H9 (cell line): Measurements from ENCODE around the gene ITPR3. TPM values are rescaled to one million over a fixed set of nuclear protein-coding genes. Genes with fewer than 3 reads are reported as not detected.

Experiments used
- DNase-seq: peaks from one replicate; pipeline ENCODE4 v3.0.0-alpha.2; 2017
- H2AFZ ChIP-seq: one replicate; pipeline ENCODE4 v1.6.1; 2013; ENCODE audit warnings: mild to moderate bottlenecking, low read length, control low read depth, moderate library complexity
- H2AK5ac ChIP-seq: 2 replicates; pipeline ENCODE4 v1.6.1; 2013; ENCODE audit warnings: low read length, control low read depth, mixed read lengths; ENCODE audit not compliant: insufficient read length
- H2BK120ac ChIP-seq: one replicate; pipeline ENCODE4 v1.6.1; 2013; ENCODE audit warnings: low read depth, mild to moderate bottlenecking, low read length, control low read depth, inconsistent platforms; ENCODE audit not compliant: poor library complexity, severe bottlenecking
- H2BK12ac ChIP-seq: 2 replicates; pipeline ENCODE4 v1.6.1; 2013; ENCODE audit warnings: low read length, control low read depth, mixed read lengths, low read depth; ENCODE audit not compliant: insufficient read length
- H2BK15ac ChIP-seq: 2 replicates; pipeline ENCODE4 v1.6.1; 2013; ENCODE audit warnings: low read depth, low read length, control low read depth
- H2BK20ac ChIP-seq: one replicate; pipeline ENCODE4 v1.6.1; 2013; ENCODE audit warnings: low read depth, mild to moderate bottlenecking, low read length, control low read depth, inconsistent platforms; ENCODE audit not compliant: poor library complexity, severe bottlenecking
- H2BK5ac ChIP-seq: 2 replicates; pipeline ENCODE4 v1.6.1; 2013; ENCODE audit warnings: low read length, control low read depth, mixed read lengths; ENCODE audit not compliant: insufficient read length
- H3K14ac ChIP-seq: 2 replicates; pipeline ENCODE4 v1.6.1; 2013; ENCODE audit warnings: low read length, control low read depth; ENCODE audit not compliant: insufficient read depth
- H3K18ac ChIP-seq: 2 replicates; pipeline ENCODE4 v1.6.1; 2013; ENCODE audit warnings: low read depth, mild to moderate bottlenecking, mixed read lengths, low read length, control low read depth; ENCODE audit not compliant: insufficient read length
- H3K23ac ChIP-seq: 2 replicates; pipeline ENCODE4 v1.6.1; 2013; ENCODE audit warnings: low read length, control low read depth, mixed read lengths, low read depth; ENCODE audit not compliant: insufficient read length
- H3K23me2 ChIP-seq: 2 replicates; pipeline ENCODE4 v1.6.1; 2013; ENCODE audit warnings: low read depth, mild to moderate bottlenecking, mixed read lengths, low read length, control low read depth; ENCODE audit not compliant: insufficient read length, poor library complexity, severe bottlenecking
- H3K27ac ChIP-seq: 2 replicates; pipeline ENCODE4 v1.5.1; 2013; ENCODE audit warnings: low read length, control low read depth, mixed read lengths, low read depth; ENCODE audit not compliant: insufficient read length
- H3K27me3 ChIP-seq: 2 replicates; pipeline ENCODE4 v1.6.1; 2013; ENCODE audit warnings: low read length, control low read depth, inconsistent platforms; ENCODE audit not compliant: insufficient read depth
- H3K4ac ChIP-seq: 2 replicates; pipeline ENCODE4 v1.6.1; 2013; ENCODE audit warnings: low read depth, mild to moderate bottlenecking, control low read depth, inconsistent platforms, low read length, moderate library complexity
- H3K4me1 ChIP-seq: 2 replicates; pipeline ENCODE4 v1.6.1; 2013; ENCODE audit warnings: low read length, control low read depth, inconsistent platforms; ENCODE audit not compliant: insufficient read depth
- H3K4me2 ChIP-seq: 2 replicates; pipeline ENCODE4 v1.6.1; 2013; ENCODE audit warnings: low read length, control low read depth, mixed read lengths; ENCODE audit not compliant: insufficient read length, insufficient read depth
- H3K56ac ChIP-seq: 2 replicates; pipeline ENCODE4 v1.6.1; 2013; ENCODE audit warnings: low read depth, mild to moderate bottlenecking, mixed read lengths, low read length, control low read depth; ENCODE audit not compliant: insufficient read length
- H3K79me1 ChIP-seq: 2 replicates; pipeline ENCODE4 v1.6.1; 2013; ENCODE audit warnings: low read depth, mild to moderate bottlenecking, moderate library complexity, low read length, control low read depth, inconsistent platforms; ENCODE audit not compliant: insufficient read depth, poor library complexity, severe bottlenecking
- H3K79me2 ChIP-seq: 2 replicates; pipeline ENCODE4 v1.6.1; 2013; ENCODE audit warnings: low read length, control low read depth, inconsistent platforms; ENCODE audit not compliant: insufficient read depth
- H3K9ac ChIP-seq: 2 replicates; pipeline ENCODE4 v1.6.1; 2013; ENCODE audit warnings: low read length, control low read depth, mixed read lengths; ENCODE audit not compliant: insufficient read length; ENCODE audit errors: extremely low read depth
- H3K9me3 ChIP-seq: one replicate; pipeline ENCODE4 v1.6.1; 2013; ENCODE audit warnings: low read depth, low read length, inconsistent platforms; ENCODE audit not compliant: control insufficient read depth
- H3T11ph ChIP-seq: one replicate; pipeline ENCODE4 v1.6.1; 2013; ENCODE audit warnings: mild to moderate bottlenecking, low read length, control low read depth, inconsistent platforms
- H4K20me1 ChIP-seq: one replicate; pipeline ENCODE4 v1.6.1; 2013; ENCODE audit not compliant: control insufficient read depth, insufficient read length, insufficient read depth
- H4K5ac ChIP-seq: 2 replicates; pipeline ENCODE4 v1.6.1; 2013; ENCODE audit warnings: low read depth, mild to moderate bottlenecking, mixed read lengths, low read length, control low read depth; ENCODE audit not compliant: insufficient read length
- H4K8ac ChIP-seq: replicated peaks from 2 replicates; pipeline ENCODE4 v1.6.1; 2013; ENCODE audit warnings: low read length, control low read depth, mixed read lengths, low read depth; ENCODE audit not compliant: insufficient read length
- H4K91ac ChIP-seq: 2 replicates; pipeline ENCODE4 v1.6.1; 2013; ENCODE audit warnings: low read depth, mild to moderate bottlenecking, moderate library complexity, mixed read lengths, low read length, control low read depth; ENCODE audit not compliant: insufficient read length
- H3K27ac Mint-ChIP-seq, 3 experiments: 2 replicates in 2 of 3; 3 replicates in 1 of 3; pipeline ENCODE4 v1.8.0; 2020 to 2021; ENCODE audit warnings: mixed read lengths in 3 of 3, mild to moderate bottlenecking in 1 of 3, moderate library complexity in 1 of 3
- H3K27me3 Mint-ChIP-seq: 2 replicates; pipeline ENCODE4 v1.8.0; 2021; ENCODE audit warnings: low read depth, mild to moderate bottlenecking, moderate library complexity, mixed read lengths
- H3K36me3 Mint-ChIP-seq, 3 experiments: 2 replicates in 2 of 3; 3 replicates in 1 of 3; pipeline ENCODE4 v1.8.0; 2020 to 2021; ENCODE audit warnings: low read depth in 3 of 3, mixed read lengths in 3 of 3; ENCODE audit not compliant: insufficient read depth in 1 of 3
- H3K4me1 Mint-ChIP-seq, 2 experiments: 2 replicates each; pipeline ENCODE4 v1.8.0; 2020; ENCODE audit warnings: mixed read lengths in 2 of 2
- H3K4me3 Mint-ChIP-seq, 2 experiments: 2 replicates in 1 of 2; 3 replicates in 1 of 2; pipeline ENCODE4 v1.8.0; 2020 to 2021; ENCODE audit warnings: mild to moderate bottlenecking in 2 of 2, mixed read lengths in 2 of 2, moderate library complexity in 1 of 2
- H3K9me3 Mint-ChIP-seq, 2 experiments: 2 replicates in 1 of 2; 3 replicates in 1 of 2; pipeline ENCODE4 v1.8.0; 2020; ENCODE audit warnings: mild to moderate bottlenecking in 2 of 2, mixed read lengths in 2 of 2, moderate library complexity in 1 of 2
- WGBS: extraction: QIAGEN DNeasy Blood & Tissue Kit; methylation state at CpG from one replicate; pipeline ENCODE4 v1.1.7; 2013; ENCODE audit warnings: missing lambda C conversion rate, low lambda C conversion rate, mixed read lengths; ENCODE audit not compliant: insufficient read length; ENCODE audit errors: extremely low coverage; 5-methylcytosine and 5-hydroxymethylcytosine counted together
- total RNA-seq: library from RNA; stranded (reverse); gene quantifications from 2 replicates; pipeline ENCODE4 v1.2.1, GENCODE V29; 2021
- TF ChIP-seq, protein P1 (sequence below): fragments of 200-600 bp; sonication (generic); conservative IDR thresholded peaks from 3 replicates; pipeline ENCODE4 v1.8.0; 2021; ENCODE audit warnings: antibody characterized with exemption, mild to moderate bottlenecking

Gene ITPR3
- total RNA-seq, 1 experiment from 2014 or later, result 40.3 TPM

DNA sequence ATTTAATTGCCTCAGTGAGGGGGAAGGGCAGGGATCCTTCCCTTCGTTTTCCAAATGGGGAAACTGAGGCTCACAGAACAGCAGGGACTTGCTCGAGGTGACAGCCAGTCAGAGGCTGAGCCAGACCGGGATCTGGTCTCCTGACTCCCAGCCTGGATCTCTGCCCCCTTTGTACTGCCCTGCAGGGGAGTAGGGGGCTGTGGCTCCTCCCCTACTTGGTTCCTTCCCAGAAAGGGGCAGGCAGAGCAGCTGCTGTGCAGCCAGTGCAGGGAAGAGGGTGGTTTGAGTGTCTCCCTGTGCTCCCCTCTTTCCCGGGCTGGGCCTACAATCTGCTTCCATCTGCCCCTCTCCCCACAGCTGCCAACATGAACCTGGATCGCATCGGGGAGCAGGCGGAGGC, 52.7 kb downstream of the ITPR3 start:
- no peak overlapping the region for H3K14ac ChIP-seq
- no peak overlapping the region for H2BK12ac ChIP-seq
- H3K9me3 Mint-ChIP-seq, result no peaks in the 10 kb centered on the region
- H2BK5ac ChIP-seq, result no peak overlapping the region
- no peak overlapping the region for H3T11ph ChIP-seq
- TF ChIP-seq, protein P1, sequence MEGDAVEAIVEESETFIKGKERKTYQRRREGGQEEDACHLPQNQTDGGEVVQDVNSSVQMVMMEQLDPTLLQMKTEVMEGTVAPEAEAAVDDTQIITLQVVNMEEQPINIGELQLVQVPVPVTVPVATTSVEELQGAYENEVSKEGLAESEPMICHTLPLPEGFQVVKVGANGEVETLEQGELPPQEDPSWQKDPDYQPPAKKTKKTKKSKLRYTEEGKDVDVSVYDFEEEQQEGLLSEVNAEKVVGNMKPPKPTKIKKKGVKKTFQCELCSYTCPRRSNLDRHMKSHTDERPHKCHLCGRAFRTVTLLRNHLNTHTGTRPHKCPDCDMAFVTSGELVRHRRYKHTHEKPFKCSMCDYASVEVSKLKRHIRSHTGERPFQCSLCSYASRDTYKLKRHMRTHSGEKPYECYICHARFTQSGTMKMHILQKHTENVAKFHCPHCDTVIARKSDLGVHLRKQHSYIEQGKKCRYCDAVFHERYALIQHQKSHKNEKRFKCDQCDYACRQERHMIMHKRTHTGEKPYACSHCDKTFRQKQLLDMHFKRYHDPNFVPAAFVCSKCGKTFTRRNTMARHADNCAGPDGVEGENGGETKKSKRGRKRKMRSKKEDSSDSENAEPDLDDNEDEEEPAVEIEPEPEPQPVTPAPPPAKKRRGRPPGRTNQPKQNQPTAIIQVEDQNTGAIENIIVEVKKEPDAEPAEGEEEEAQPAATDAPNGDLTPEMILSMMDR, result no peak
- H3K56ac ChIP-seq, result no peak overlapping the region
- no peak overlapping the region for H4K5ac ChIP-seq
- no peaks in the 10 kb centered on the region for H4K20me1 ChIP-seq
- no peak overlapping the region for H2BK20ac ChIP-seq
- no peak overlapping the region for H3K4me2 ChIP-seq
- H4K91ac ChIP-seq, result no peak overlapping the region
- H3K4me1 Mint-ChIP-seq, result peaks cover 0 to 11% of the 10 kb centered on the region in 2 experiments; a peak in 2 of 4 replicates
- no peak overlapping the region; a peak in 1 of 7 replicates for H3K27ac Mint-ChIP-seq
- no peaks in the 10 kb centered on the region for H3K79me1 ChIP-seq
- no peaks in the 10 kb centered on the region for H3K23me2 ChIP-seq
- no peaks in the 10 kb centered on the region for H3K79me2 ChIP-seq
- H3K27me3 Mint-ChIP-seq, result no peaks in the 10 kb centered on the region; the same call in 1 of the 2 replicates
- H3K18ac ChIP-seq, result no peak overlapping the region
- H2AK5ac ChIP-seq, result no peak overlapping the region
- no peak overlapping the region for H2BK120ac ChIP-seq
- peaks cover 24 to 79% (median 56%) of the 10 kb centered on the region in 3 experiments for H3K36me3 Mint-ChIP-seq
- H3K9ac ChIP-seq, result no peak overlapping the region
- H2BK15ac ChIP-seq, result no peak overlapping the region
- no peak overlapping the region for H3K27ac ChIP-seq
- H3K4me1 ChIP-seq, result no peaks in the 10 kb centered on the region
- H3K4me3 Mint-ChIP-seq, result no peak overlapping the region
- no peak overlapping the region for H4K8ac ChIP-seq
- H2AFZ ChIP-seq, result no peak overlapping the region
- no peak overlapping the region for H3K4ac ChIP-seq
- H3K23ac ChIP-seq, result no peak overlapping the region
- no peak for DNase-seq
- no peaks in the 10 kb centered on the region for H3K9me3 ChIP-seq
- H3K27me3 ChIP-seq, result no peaks in the 10 kb centered on the region
- no CpG with 5 or more reads among the region's 7 CpGs for WGBS
